Mesendoderm (in vitro differentiated cells): ENCODE data around the gene PDGFB.

ENCODE experiments used
- DNase-seq: peaks from one replicate; pipeline ENCODE4 v3.0.0; 2013
- H2AK5ac ChIP-seq: 2 replicates; pipeline ENCODE4 v1.6.1; 2013; ENCODE audit warnings: low read length, inconsistent platforms
- H2BK120ac ChIP-seq: 2 replicates; pipeline ENCODE4 v1.6.1; 2013; ENCODE audit warnings: low read depth, mild to moderate bottlenecking, low read length, moderate library complexity, mixed read lengths
- H2BK15ac ChIP-seq: replicated peaks from 2 replicates; pipeline ENCODE4 v1.6.1; 2013; ENCODE audit warnings: low read depth, mild to moderate bottlenecking, moderate library complexity
- H2BK5ac ChIP-seq: 2 replicates; pipeline ENCODE4 v1.6.1; 2013; ENCODE audit warnings: low read length, inconsistent platforms
- H3K18ac ChIP-seq: 2 replicates; pipeline ENCODE4 v1.6.1; 2013; ENCODE audit warnings: mild to moderate bottlenecking, low read length, mixed read lengths
- H3K23ac ChIP-seq: one replicate; pipeline ENCODE4 v1.6.1; 2013; ENCODE audit warnings: low read length
- H3K27ac ChIP-seq: 2 replicates; pipeline ENCODE4 v1.5.1; 2013; ENCODE audit warnings: low read depth, mild to moderate bottlenecking, inconsistent platforms, low read length, moderate library complexity
- H3K27me3 ChIP-seq: 2 replicates; pipeline ENCODE4 v1.6.1; 2013; ENCODE audit warnings: low read length, control low read depth, mild to moderate bottlenecking, inconsistent platforms; ENCODE audit not compliant: insufficient read depth, poor library complexity
- H3K36me3 ChIP-seq: 2 replicates; pipeline ENCODE4 v1.6.1; 2013; ENCODE audit warnings: low read length, inconsistent platforms; ENCODE audit not compliant: control insufficient read depth, insufficient read depth
- H3K4ac ChIP-seq: one replicate; pipeline ENCODE4 v1.6.1; 2013; ENCODE audit warnings: low read depth, mild to moderate bottlenecking, low read length, moderate library complexity
- H3K4me1 ChIP-seq: 2 replicates; pipeline ENCODE4 v1.6.1; 2013; ENCODE audit warnings: low read depth, low read length, inconsistent platforms; ENCODE audit not compliant: control insufficient read depth
- H3K4me2 ChIP-seq: 2 replicates; pipeline ENCODE4 v1.6.1; 2013; ENCODE audit warnings: low read length
- H3K4me3 ChIP-seq: 2 replicates; pipeline ENCODE4 v1.5.1; 2013; ENCODE audit warnings: mild to moderate bottlenecking, low read length
- H3K56ac ChIP-seq: one replicate; pipeline ENCODE4 v1.6.1; 2013; ENCODE audit warnings: low read length
- H3K79me1 ChIP-seq: 2 replicates; pipeline ENCODE4 v1.6.1; 2013; ENCODE audit warnings: low read length, inconsistent platforms
- H3K79me2 ChIP-seq: 2 replicates; pipeline ENCODE4 v1.6.1; 2013; ENCODE audit warnings: mild to moderate bottlenecking, low read length; ENCODE audit not compliant: control insufficient read depth, insufficient read depth
- H3K9ac ChIP-seq: 2 replicates; pipeline ENCODE4 v1.6.1; 2013; ENCODE audit warnings: low read length, inconsistent platforms
- H4K5ac ChIP-seq: one replicate; pipeline ENCODE4 v1.6.1; 2013; ENCODE audit warnings: low read length
- H4K8ac ChIP-seq: one replicate; pipeline ENCODE4 v1.6.1; 2013; ENCODE audit warnings: low read depth, mild to moderate bottlenecking, control low read depth, low read length, moderate library complexity
- WGBS: extraction: QIAGEN DNeasy Blood & Tissue Kit; methylation state at CpG from one replicate; pipeline ENCODE4 v1.1.7; 2013; ENCODE audit warnings: low lambda C conversion rate, missing lambda C conversion rate; ENCODE audit not compliant: insufficient coverage; ENCODE audit errors: extremely low coverage; 5-methylcytosine and 5-hydroxymethylcytosine counted together

Gene PDGFB

GRCh38 chr22:39290724-39291161, 46.0 kb upstream of the PDGFB start:
- no peaks in the 10 kb centered on the region for H3K27me3 ChIP-seq

GRCh38 chr22:39289975-39290720, 45.4 kb upstream of the PDGFB start:
- peak overlapping the region; percentile 42 for H3K56ac ChIP-seq
- no peak overlapping the region for H3K4ac ChIP-seq
- no peak overlapping the region for H3K18ac ChIP-seq
- H4K8ac ChIP-seq: no peak overlapping the region
- H3K27me3 ChIP-seq: no peaks in the 10 kb centered on the region
- no peak overlapping the region for H2BK5ac ChIP-seq
- no peak overlapping the region for H3K27ac ChIP-seq
- H2BK120ac ChIP-seq: no peak overlapping the region
- no peaks in the 10 kb centered on the region for H3K79me2 ChIP-seq
- no peak overlapping the region for H2AK5ac ChIP-seq
- H2BK15ac ChIP-seq: no peak overlapping the region
- no peak for DNase-seq
- H3K36me3 ChIP-seq: no peaks in the 10 kb centered on the region
- H3K4me2 ChIP-seq: no peak overlapping the region
- H3K4me3 ChIP-seq: no peak overlapping the region
- no peaks in the 10 kb centered on the region for H3K79me1 ChIP-seq
- no peaks in the 10 kb centered on the region for H3K4me1 ChIP-seq
- H4K5ac ChIP-seq: no peak overlapping the region
- WGBS: no CpG with 5 or more reads among the region's 16 CpGs
- H3K23ac ChIP-seq: no peak overlapping the region
- H3K9ac ChIP-seq: no peak overlapping the region

More at GRCh38 chr22:39290724-39291161, 46.0 kb upstream of the PDGFB start:
- H3K27ac ChIP-seq: no peak overlapping the region
- no peaks in the 10 kb centered on the region for H3K36me3 ChIP-seq
- no peak overlapping the region for H3K4me2 ChIP-seq
- H3K4ac ChIP-seq: no peak overlapping the region
- H3K18ac ChIP-seq: no peak overlapping the region
- no peak overlapping the region for H4K5ac ChIP-seq
- H3K79me2 ChIP-seq: no peaks in the 10 kb centered on the region
- DNase-seq: no peak
- peak overlapping the region; percentile 42 for H3K56ac ChIP-seq
- H2BK15ac ChIP-seq: no peak overlapping the region
- H2BK120ac ChIP-seq: no peak overlapping the region
- WGBS: no CpG with 5 or more reads among the region's 17 CpGs
- no peaks in the 10 kb centered on the region for H3K79me1 ChIP-seq
- H3K23ac ChIP-seq: no peak overlapping the region
- H3K4me3 ChIP-seq: no peak overlapping the region
- no peak overlapping the region for H3K9ac ChIP-seq
- H4K8ac ChIP-seq: no peak overlapping the region
- H2BK5ac ChIP-seq: no peak overlapping the region
- no peak overlapping the region for H2AK5ac ChIP-seq
- no peaks in the 10 kb centered on the region for H3K4me1 ChIP-seq

GRCh38 chr22:39289533-39289932, 44.8 kb upstream of the PDGFB start:
- Histone ChIP-seq H2BK5ac (no peak overlapping the region), H4K8ac (no peak overlapping the region), H3K56ac (no peak overlapping the region), H3K4me3 (no peak overlapping the region), H3K4me2 (no peak overlapping the region), H3K4me1 (no peaks in the 10 kb centered on the region), H3K79me1 (no peaks in the 10 kb centered on the region), H3K4ac (no peak overlapping the region), H3K9ac (no peak overlapping the region), H4K5ac (no peak overlapping the region), H2AK5ac (no peak overlapping the region), H2BK15ac (no peak overlapping the region), H3K36me3 (no peaks in the 10 kb centered on the region), H3K27me3 (no peaks in the 10 kb centered on the region), H3K18ac (no peak overlapping the region), H3K23ac (no peak overlapping the region), H3K79me2 (no peaks in the 10 kb centered on the region), H2BK120ac (no peak overlapping the region), H3K27ac (no peak overlapping the region)
- no CpG with 5 or more reads among the region's 14 CpGs for WGBS
- no peak for DNase-seq

- Histone ChIP-seq H3K56ac (no peak overlapping the region), H3K9ac (no peak overlapping the region), H3K4me3 (no peak overlapping the region), H3K79me2 (no peaks in the 10 kb centered on the region), H4K5ac (no peak overlapping the region), H2BK15ac (no peak overlapping the region), H3K4me2 (no peak overlapping the region), H3K27ac (no peak overlapping the region), H3K23ac (no peak overlapping the region), H4K8ac (no peak overlapping the region), H3K18ac (no peak overlapping the region), H3K79me1 (no peaks in the 10 kb centered on the region), H3K4ac (no peak overlapping the region), H2BK5ac (no peak overlapping the region), H3K4me1 (no peaks in the 10 kb centered on the region), H2AK5ac (no peak overlapping the region), H2BK120ac (no peak overlapping the region), H3K27me3 (no peaks in the 10 kb centered on the region), H3K36me3 (no peaks in the 10 kb centered on the region)
- no peak for DNase-seq
- WGBS: no CpG with 5 or more reads among the region's 13 CpGs
These were observed 43.5 kb upstream of the PDGFB start for GRCh38 chr22:39288135-39288898.

DNA sequence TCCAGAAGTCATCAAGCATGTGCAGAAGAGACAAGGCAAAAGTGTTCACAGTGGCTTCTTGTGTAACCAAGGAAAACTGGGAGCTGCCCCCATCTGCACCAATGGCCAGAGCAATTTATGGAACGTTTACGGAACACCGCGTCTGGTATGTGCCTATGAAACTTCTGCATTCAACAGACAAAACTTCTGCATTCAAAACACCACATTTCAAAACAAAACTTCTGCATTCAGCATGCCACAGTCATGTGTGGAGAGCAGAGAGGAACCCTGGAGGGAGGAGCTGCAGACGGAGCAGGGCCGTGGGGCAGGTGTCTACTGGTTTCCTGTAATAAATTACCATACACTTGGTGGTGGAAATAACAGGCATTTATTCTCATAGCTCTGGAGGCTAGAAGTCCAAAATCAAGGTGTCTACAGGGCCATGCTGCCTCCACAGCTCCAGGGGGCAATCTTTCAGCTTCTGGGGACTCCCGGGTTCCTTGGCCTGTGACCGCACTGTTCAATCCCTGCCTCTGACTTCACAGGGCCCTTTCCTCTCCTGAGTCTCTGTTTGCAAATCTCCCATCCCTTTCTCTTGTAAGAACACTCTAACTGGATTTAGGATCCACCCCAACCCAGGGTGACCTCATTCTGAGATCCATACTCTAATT, 42.4 kb upstream of the PDGFB start:
- H4K8ac ChIP-seq: no peak overlapping the region
- no peaks in the 10 kb centered on the region for H3K79me2 ChIP-seq
- H2BK120ac ChIP-seq: no peak overlapping the region
- H3K36me3 ChIP-seq: no peaks in the 10 kb centered on the region
- no peaks in the 10 kb centered on the region for H3K79me1 ChIP-seq
- no CpG with 5 or more reads among the region's 8 CpGs for WGBS
- no peak overlapping the region for H3K23ac ChIP-seq
- no peak overlapping the region for H2AK5ac ChIP-seq
- no peak overlapping the region for H3K9ac ChIP-seq
- H3K27me3 ChIP-seq: no peaks in the 10 kb centered on the region
- no peak overlapping the region for H3K56ac ChIP-seq
- H4K5ac ChIP-seq: no peak overlapping the region
- no peak overlapping the region for H3K4ac ChIP-seq
- H3K4me1 ChIP-seq: no peaks in the 10 kb centered on the region
- H3K4me2 ChIP-seq: no peak overlapping the region
- H2BK5ac ChIP-seq: no peak overlapping the region
- no peak overlapping the region for H3K4me3 ChIP-seq
- DNase-seq: no peak
- H2BK15ac ChIP-seq: no peak overlapping the region
- no peak overlapping the region for H3K18ac ChIP-seq
- no peak overlapping the region for H3K27ac ChIP-seq
